Spleen (tissue), 3 donors: ENCODE data around the gene RSF1.
"Not testable (repeated sequence)": the region's sequence is repeated elsewhere in the genome, so short reads cannot be mapped to it uniquely, and the experiment has no call there.

ENCODE experiments used
- POLR2A ChIP-seq, 3 donors: fragments of 450-650 bp; IDR thresholded peaks; one replicate each; pipeline ENCODE4 v1.5.1; 2017; ENCODE audit warnings: antibody characterized with exemption in 3 of 3, mild to moderate bottlenecking in 1 of 3
- POLR2AphosphoS5 ChIP-seq, 3 donors: sonication (generic); formaldehyde crosslinking; IDR thresholded peaks; one replicate each; pipeline ENCODE4 v1.5.1; 2017; ENCODE audit warnings: antibody characterized with exemption in 3 of 3

- TF ChIP-seq POLR2A, POLR2AphosphoS5 (IDR thresholded peaks at IDR 0.05): not testable (repeated sequence)
Observed at GRCh38 chr11:77861444-77861843, 40.9 kb upstream of the RSF1 start.
